BJ (cell line): Measurements from ENCODE around the gene ERGIC1. TPM values are rescaled to one million over a fixed set of nuclear protein-coding genes. Genes with fewer than 3 reads are reported as not detected.

Experiments used
- CTCF ChIA-PET: fragments of 350-600 bp; formaldehyde crosslinking; extraction: SDS; loops from one replicate; lab custom pipeline; 2021; ENCODE audit warnings: antibody characterized with exemption, inconsistent platforms; lab: Yijun Ruan, JAX
- POLR2A ChIA-PET: fragments of 300-600 bp; sonication (Branson Sonifier 250); formaldehyde crosslinking; extraction: SDS; loops from one replicate; lab custom pipeline; 2021; ENCODE audit warnings: antibody characterized with exemption; lab: Charles Lee
- DNase-seq: peaks from one replicate; pipeline ENCODE4 v3.0.0-alpha.2; 2011; ENCODE audit warnings: low read depth
- H3K27me3 ChIP-seq: 2 replicates; pipeline ENCODE4 v1.6.0; 2011; ENCODE audit warnings: low read length; ENCODE audit not compliant: control insufficient read depth, insufficient read depth
- H3K36me3 ChIP-seq: 2 replicates; pipeline ENCODE4 v1.5.1; 2011; ENCODE audit warnings: low read length; ENCODE audit not compliant: control insufficient read depth, insufficient read depth
- H3K4me3 ChIP-seq: 2 replicates; pipeline ENCODE4 v1.5.1; 2011; ENCODE audit warnings: low read depth, mild to moderate bottlenecking, control low read depth, low read length
- CTCF ChIP-seq: IDR thresholded peaks from 2 replicates; pipeline ENCODE4 v1.5.1; 2011; ENCODE audit warnings: low read depth, mild to moderate bottlenecking, control low read depth, inconsistent platforms, low read length, moderate library complexity; ENCODE audit not compliant: insufficient read depth
- polyA plus RNA-seq: library from polyadenylated mRNA; depleted of rRNA; stranded (reverse); fragments of >200 nt; gene quantifications from 2 replicates; pipeline ENCODE4 v1.2.3, GENCODE V29; 2011

The ERGIC1 gene
- polyA plus RNA-seq, 1 experiment, result 216 TPM

DNA sequence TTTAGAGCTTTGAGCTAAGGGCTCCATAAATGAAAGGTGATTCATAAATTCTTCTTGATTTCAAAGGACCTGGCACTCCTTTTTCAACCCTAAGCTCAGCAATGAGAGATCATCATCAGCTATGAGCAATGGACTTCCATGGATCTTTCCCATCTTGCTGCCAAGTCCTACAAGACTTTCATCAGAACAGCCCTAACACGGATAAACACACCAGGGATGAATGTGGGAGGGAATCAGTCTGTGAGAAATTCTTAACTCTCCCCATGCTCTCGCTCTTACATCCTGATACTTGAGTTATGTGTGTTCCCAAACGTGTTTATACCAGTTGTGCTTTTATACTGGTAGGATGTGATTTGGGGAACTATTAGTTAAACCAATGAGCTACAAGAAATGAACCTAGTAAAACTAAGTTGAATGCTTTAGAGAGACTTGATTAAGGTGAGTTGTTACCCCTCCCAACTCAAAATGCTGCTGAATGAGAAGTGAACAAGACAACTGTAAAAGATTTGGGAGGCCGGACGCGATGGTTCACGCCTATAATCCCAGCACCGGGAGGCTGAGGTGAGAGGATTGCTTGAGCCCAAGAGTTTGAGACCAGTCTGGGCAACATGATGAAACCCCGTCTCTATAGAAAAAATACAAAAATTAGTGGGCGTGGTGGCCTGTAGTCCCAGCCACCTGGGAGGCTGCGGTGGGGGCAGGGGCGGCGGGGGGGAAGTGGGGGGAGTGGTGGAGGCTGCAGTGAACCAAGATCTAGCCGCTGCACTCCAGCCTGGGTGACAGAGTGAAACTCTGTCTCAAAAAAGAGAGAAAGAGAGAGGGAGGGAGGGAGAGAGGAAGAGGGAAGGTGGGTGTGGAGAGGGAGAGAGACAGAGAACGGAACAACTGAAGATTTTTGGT is 120.0 kb downstream of the ERGIC1 start:
- Histone ChIP-seq H3K27me3 (no peaks in the 10 kb centered on the region), H3K36me3 (0 out of 2 replicates have a peak, but pooled peaks cover 2% of the 10 kb centered on the region), H3K4me3 (no peak overlapping the region)
- peak; percentile 93 for DNase-seq
- no peak for TF ChIP-seq CTCF
- ChIA-PET CTCF (interaction anchor here (0.8 to 2.7 kb wide), 7 partner anchors 22 to 247 kb away, joined by 3 to 19 read pairs (median 4); no protein-coding TSS in a partner anchor), POLR2A (interaction anchor here (0.6 to 1.3 kb wide), 6 partner anchors 12 to 242 kb away, joined by 3 to 11 read pairs (median 4); no protein-coding TSS in a partner anchor)

DNA sequence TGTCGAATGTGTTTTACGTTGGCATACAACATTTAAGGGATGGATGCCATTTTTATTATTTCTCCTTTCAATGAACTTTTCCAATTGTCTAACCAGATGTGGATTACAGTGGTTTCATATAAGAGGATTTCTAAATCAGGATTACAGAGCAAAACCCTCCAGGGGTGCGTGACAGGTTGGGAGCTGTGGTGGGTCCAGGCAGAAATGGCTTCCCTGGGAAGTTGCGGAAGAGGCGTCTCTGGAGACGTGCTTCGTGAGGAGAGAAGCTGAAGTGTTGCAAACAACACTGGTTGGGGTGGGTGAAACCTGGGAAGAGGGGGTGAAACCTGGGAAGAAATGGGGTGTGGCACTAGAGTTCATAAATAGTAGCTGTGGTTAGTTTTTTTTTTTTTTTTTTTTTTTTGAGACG is 120.7 kb downstream of the ERGIC1 start:
- ChIA-PET POLR2A (interaction anchor here (0.6 to 1.0 kb wide), 4 partner anchors 13 to 843 kb away, joined by 3 to 8 read pairs (median 5); no protein-coding TSS in a partner anchor), CTCF (interaction anchor here (1.3 to 2.7 kb wide), 3 partner anchors 15 to 241 kb away, joined by 6 to 19 read pairs (median 11); no protein-coding TSS in a partner anchor)
- TF ChIP-seq CTCF, result no peak
- Histone ChIP-seq H3K27me3 (no peaks in the 10 kb centered on the region), H3K36me3 (0 out of 2 replicates have a peak, but pooled peaks cover 2% of the 10 kb centered on the region), H3K4me3 (no peak overlapping the region)
- DNase-seq, result no peak

DNA sequence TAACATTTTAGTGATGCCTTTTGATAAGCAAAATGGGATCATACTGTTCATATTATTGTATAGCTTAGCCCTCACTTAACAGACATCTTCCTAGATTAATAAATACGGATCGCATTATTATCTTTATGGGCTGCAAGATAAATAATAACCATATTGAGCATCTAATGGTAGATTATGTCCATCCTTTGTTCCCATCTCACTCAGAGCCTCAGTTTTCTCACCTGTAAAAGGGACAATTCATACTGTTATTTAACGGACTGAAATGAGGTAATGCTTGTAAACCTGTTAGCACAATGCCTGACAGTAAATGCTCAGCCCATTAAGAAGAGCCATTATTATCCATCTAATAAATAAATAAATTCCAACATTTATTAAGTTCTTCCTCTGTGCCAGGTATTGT is 122.2 kb downstream of the ERGIC1 start:
- no peaks in the 10 kb centered on the region; the same call in 1 of the 2 replicates for H3K36me3 ChIP-seq
- POLR2A ChIA-PET, result no interaction called here
- CTCF ChIA-PET, result interaction anchor here (1.9 kb wide), 1 partner anchor 17 kb away, joined by 6 read pairs; no protein-coding TSS in a partner anchor
- no peak for TF ChIP-seq CTCF
- DNase-seq, result no peak
- H3K27me3 ChIP-seq, result no peaks in the 10 kb centered on the region
- H3K4me3 ChIP-seq, result no peak overlapping the region

DNA sequence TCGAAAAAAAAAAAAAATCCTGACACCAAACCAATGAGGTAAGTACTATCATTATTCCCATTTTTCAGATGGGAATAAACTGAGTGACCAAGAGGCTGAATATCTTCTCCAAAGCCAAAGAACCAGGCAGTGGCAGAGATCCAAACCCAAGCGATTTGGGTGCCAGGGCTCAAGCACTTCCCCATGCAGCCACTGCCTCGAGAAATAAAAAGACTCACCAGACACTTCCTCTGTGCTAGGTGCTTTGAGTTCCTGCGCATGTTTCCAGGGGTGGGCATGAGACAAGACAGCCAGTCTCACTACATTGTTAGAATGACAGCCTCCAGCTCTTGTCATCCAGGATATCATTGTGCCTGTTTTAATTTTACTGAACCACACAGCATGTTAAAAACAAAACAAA is 122.9 kb downstream of the ERGIC1 start:
- ChIA-PET CTCF (interaction anchor here (1.8 kb wide), 1 partner anchor 23 kb away, joined by 3 read pairs; no protein-coding TSS in a partner anchor), POLR2A (no interaction called here)
- Histone ChIP-seq H3K36me3 (no peaks in the 10 kb centered on the region; the same call in 1 of the 2 replicates), H3K27me3 (no peaks in the 10 kb centered on the region), H3K4me3 (no peak overlapping the region)
- DNase-seq, result no peak
- no peak for TF ChIP-seq CTCF

DNA sequence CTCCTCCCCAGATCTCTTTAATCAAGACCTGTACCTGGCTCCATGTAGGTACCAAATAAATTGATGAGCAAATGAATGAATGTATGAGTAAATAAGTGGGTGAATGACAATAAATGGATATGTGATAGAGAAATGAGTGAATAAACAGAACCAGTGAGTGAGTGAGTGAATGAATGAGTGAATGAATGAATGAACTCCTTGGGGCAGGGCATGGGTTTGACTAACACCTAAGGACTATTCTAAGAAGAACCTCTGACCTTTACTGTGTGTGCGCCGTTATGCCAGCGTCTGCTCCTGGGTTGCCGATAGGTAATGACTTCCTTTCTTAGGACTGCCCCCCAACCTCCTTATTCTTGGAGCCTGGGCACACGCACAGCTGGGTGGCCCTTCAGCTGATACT is 123.4 kb downstream of the ERGIC1 start:
- H3K27me3 ChIP-seq, result no peaks in the 10 kb centered on the region
- ChIA-PET POLR2A (no interaction called here), CTCF (interaction anchor here (1.8 kb wide), 1 partner anchor 22 kb away, joined by 3 read pairs; no protein-coding TSS in a partner anchor)

More for the DNA sequence above, 123.4 kb downstream of the ERGIC1 start:
- no peak overlapping the region for H3K4me3 ChIP-seq
- TF ChIP-seq CTCF, result no peak
- no peak for DNase-seq
- no peaks in the 10 kb centered on the region; the same call in 1 of the 2 replicates for H3K36me3 ChIP-seq
